Measurements from ENCODE around the gene LMAN1L.

The LMAN1L gene

DNA sequence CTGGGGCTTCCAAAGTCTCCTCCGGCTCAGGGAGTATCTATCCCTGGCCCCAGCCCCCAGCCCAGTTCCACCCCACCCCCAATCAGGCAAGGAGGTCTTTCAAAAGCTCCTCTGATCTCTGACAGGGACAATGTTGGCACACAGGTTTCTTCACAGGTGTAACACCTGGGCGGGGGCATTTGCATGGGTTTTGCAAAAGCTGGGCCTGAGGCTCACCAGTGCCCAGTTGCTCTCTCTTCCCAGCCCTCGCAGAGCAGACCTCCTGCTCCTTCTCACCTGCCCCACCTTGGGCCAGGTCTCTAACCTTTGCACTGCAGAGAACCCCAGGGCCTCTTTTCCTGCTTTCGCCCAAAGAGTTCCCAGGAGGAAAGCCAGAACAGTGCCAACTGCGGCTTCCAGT is 39.3 kb upstream of the LMAN1L start:
- TF ChIP-seq CTCF (IDR thresholded peaks at IDR 0.05): no peak

DNA sequence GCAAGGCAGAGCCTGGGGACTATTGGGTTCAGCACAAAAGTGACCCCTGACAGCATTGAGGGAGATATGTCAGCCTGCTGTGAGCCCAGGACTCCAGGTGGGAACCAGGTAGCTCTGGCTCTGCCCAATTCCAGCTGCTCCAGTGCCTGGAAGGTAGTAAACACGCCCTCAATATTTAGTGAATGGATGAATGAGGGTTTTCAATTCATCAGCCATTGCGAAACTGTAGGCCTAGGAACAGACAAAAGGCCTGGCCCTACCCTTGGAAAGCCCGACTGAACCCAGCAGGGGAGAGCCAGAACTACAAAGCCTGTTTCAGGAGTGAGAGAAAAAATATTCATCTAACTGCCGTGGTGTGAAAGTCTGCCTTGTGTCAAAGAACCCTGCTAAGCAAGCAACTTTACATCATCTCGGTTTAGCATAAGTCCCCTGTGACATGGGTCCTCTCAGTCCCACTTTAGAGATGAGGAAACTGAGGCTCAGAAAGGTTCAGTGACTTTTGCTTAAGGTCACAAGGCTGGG is 38.8 kb upstream of the LMAN1L start:
- TF ChIP-seq CTCF (IDR thresholded peaks at IDR 0.05): no peak

DNA sequence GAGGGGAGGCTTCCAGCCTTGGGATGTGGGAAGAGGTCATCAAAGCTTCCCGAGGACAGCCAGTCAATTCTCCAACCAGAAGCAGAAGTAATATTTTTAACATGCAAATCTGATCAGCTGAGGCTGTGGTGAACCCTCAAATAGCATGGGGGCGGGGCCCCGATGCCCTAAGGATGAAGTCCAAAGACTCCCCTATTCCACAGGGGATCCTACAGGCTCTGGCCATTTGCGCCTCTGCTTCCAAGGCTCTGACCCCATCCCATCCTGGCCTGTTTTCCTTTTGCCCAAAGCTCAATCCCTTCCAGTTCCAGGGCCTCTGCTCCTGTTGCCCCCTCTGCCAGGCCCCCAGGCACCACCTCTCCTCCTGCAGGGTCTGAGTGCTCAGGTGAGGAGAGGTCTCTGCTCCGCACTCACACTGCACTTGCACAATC is 37.5 kb upstream of the LMAN1L start:
- no peak for TF ChIP-seq CTCF (IDR thresholded peaks at IDR 0.05)

GRCh38 chr15:74775894-74776293 is 36.7 kb upstream of the LMAN1L start:
- no peak for TF ChIP-seq CTCF (IDR thresholded peaks at IDR 0.05)

DNA sequence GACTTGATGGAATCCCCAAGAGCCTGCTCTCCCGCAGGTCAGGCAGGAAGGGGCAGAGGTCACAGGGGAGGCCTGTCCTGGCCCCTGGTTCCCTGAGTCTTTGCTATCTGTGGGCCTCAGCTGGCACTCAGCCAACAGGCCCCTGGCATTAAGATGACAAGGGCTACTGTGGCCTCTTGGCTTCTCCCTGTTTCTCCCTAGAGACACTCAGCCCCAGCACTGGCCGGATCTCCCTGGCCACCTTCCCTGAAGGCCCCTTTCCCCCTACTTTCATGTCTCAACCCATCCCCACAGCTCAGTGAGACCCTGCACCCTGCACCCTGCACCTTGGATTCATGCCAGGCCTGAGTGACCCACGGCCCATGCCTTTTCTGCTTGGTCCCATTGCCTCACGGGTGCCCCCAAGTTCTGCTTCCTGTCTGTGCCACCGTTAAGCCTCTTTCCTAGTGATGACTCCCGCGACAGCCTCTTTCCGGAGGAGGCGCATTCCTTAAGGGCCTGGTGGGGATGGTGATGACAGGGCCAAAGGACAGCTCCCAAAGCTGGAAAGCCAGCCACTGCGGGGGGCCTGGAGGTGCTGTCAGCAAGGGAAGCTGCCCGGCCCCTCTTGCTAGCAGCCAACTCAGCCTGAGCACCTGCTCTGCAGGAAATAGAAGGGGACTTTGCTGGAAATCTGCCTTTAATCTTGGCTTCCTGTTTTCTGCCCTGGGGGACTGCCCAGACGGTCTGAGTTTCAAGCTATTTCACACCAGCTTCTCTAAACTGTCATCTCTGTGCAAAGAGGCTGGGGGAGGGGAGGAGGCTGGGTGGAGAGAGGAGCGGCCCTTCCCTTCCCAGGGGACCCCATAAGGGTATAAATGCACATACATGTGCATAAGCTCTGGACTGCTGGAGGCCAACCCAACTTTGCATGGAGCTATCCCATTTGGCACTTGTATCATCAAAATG is 35.5 kb upstream of the LMAN1L start:
- TF ChIP-seq CTCF (IDR thresholded peaks at IDR 0.05): no peak

GRCh38 chr15:74777769-74778598 is 34.7 kb upstream of the LMAN1L start:
- TF ChIP-seq CTCF (IDR thresholded peaks at IDR 0.05): no peak

GRCh38 chr15:74778599-74778970 is 34.0 kb upstream of the LMAN1L start:
- TF ChIP-seq CTCF (IDR thresholded peaks at IDR 0.05): no peak

Data from LNCAP (cell line).